Fibroblast of mammary gland (primary cell): ENCODE measurements around the gene CDH5.

Experiments used
- DNase-seq: peaks from one replicate; pipeline ENCODE4 v3.0.0-alpha.2; 2010; ENCODE audit warnings: low read depth
- H3K4me3 ChIP-seq: 2 replicates; pipeline ENCODE4 v1.5.1; 2011; ENCODE audit warnings: low read depth, mild to moderate bottlenecking, low read length, moderate library complexity; ENCODE audit not compliant: control insufficient read depth
- TF ChIP-seq, protein P1 (sequence below): conservative IDR thresholded peaks from 2 replicates; pipeline ENCODE4 v1.5.1; 2011; ENCODE audit warnings: low read depth, low read length, inconsistent platforms; ENCODE audit not compliant: control insufficient read depth, insufficient read depth

Gene CDH5

GRCh38 chr16:66441586-66442375 lies 75.3 kb downstream of the CDH5 start:
- DNase-seq = peak; percentile 55
- TF ChIP-seq, protein P1, sequence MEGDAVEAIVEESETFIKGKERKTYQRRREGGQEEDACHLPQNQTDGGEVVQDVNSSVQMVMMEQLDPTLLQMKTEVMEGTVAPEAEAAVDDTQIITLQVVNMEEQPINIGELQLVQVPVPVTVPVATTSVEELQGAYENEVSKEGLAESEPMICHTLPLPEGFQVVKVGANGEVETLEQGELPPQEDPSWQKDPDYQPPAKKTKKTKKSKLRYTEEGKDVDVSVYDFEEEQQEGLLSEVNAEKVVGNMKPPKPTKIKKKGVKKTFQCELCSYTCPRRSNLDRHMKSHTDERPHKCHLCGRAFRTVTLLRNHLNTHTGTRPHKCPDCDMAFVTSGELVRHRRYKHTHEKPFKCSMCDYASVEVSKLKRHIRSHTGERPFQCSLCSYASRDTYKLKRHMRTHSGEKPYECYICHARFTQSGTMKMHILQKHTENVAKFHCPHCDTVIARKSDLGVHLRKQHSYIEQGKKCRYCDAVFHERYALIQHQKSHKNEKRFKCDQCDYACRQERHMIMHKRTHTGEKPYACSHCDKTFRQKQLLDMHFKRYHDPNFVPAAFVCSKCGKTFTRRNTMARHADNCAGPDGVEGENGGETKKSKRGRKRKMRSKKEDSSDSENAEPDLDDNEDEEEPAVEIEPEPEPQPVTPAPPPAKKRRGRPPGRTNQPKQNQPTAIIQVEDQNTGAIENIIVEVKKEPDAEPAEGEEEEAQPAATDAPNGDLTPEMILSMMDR = no peak
- no peak overlapping the region for H3K4me3 ChIP-seq

GRCh38 chr16:66442502-66443268 lies 76.2 kb downstream of the CDH5 start:
- no peak for DNase-seq
- H3K4me3 ChIP-seq = no peak overlapping the region

GRCh38 chr16:66443269-66443652 lies 76.8 kb downstream of the CDH5 start:
- no peak overlapping the region for H3K4me3 ChIP-seq
- TF ChIP-seq, protein P1 = no peak
- no peak for DNase-seq

More at GRCh38 chr16:66442502-66443268, 76.2 kb downstream of the CDH5 start:
- TF ChIP-seq, protein P1 = no peak

GRCh38 chr16:66444049-66444481 lies 77.6 kb downstream of the CDH5 start:
- H3K4me3 ChIP-seq = no peak overlapping the region
- DNase-seq = no peak
- TF ChIP-seq, protein P1 = no peak

DNA sequence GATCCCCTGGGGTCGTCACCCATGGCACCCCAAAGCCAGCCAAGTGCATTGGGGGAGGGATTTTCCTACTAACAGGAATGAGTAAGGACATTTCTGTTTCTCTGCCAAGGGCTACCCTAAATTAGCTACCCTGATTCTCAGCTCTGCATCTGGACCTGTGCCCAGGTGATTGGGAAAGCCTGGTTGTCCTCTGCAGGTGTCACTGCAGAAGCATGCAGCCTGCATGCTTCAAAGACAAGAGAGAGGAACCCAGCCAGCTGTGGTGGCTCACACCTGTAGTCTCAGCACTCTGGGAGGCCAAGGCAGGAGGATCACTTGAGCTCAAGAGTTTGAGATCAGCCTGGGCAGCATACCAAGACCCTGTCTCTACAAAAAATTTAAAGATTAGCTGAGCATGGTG lies 80.2 kb downstream of the CDH5 start:
- no peak for DNase-seq
- TF ChIP-seq, protein P1 = no peak
- H3K4me3 ChIP-seq = no peak overlapping the region

DNA sequence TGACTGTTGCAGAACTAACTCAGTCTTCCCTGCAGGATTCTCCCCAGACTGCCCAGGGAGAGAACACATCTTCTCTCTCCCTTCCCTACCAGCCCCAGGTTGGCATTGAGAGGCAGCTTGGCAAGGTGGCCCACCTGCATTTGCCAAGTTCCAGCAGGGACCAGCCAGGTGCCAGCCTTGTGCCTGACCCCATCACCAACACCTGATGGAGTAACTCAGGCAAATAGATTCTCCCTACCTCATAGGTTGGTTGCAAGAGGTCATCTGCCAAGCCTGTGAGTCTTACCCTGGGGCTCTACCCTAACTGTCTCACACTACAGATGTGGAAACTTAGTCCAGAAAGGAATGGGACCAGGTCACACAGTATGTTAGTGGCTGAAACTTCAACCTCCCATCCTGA lies 81.0 kb downstream of the CDH5 start:
- TF ChIP-seq, protein P1 = no peak
- H3K4me3 ChIP-seq = no peak overlapping the region
- no peak for DNase-seq
